ENCODE measurements around the gene ATL2.
"Not testable (repeated sequence)": the region's sequence is repeated elsewhere in the genome, so short reads cannot be mapped to it uniquely, and the experiment has no call there.

Gene ATL2

GRCh38 chr2:38336621-38337020 lies 40.5 kb downstream of the ATL2 start:
- TF ChIP-seq, protein P1, sequence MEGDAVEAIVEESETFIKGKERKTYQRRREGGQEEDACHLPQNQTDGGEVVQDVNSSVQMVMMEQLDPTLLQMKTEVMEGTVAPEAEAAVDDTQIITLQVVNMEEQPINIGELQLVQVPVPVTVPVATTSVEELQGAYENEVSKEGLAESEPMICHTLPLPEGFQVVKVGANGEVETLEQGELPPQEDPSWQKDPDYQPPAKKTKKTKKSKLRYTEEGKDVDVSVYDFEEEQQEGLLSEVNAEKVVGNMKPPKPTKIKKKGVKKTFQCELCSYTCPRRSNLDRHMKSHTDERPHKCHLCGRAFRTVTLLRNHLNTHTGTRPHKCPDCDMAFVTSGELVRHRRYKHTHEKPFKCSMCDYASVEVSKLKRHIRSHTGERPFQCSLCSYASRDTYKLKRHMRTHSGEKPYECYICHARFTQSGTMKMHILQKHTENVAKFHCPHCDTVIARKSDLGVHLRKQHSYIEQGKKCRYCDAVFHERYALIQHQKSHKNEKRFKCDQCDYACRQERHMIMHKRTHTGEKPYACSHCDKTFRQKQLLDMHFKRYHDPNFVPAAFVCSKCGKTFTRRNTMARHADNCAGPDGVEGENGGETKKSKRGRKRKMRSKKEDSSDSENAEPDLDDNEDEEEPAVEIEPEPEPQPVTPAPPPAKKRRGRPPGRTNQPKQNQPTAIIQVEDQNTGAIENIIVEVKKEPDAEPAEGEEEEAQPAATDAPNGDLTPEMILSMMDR (conservative IDR thresholded peaks at IDR 0.05; ENCODE audit: control insufficient read depth, insufficient read depth, low read depth, low read length): no peak
- no peak overlapping the region for H3K4me3 ChIP-seq (ENCODE audit: control insufficient read depth, low read depth, low read length)
- DNase-seq (ENCODE audit: low read depth): no peak

DNA sequence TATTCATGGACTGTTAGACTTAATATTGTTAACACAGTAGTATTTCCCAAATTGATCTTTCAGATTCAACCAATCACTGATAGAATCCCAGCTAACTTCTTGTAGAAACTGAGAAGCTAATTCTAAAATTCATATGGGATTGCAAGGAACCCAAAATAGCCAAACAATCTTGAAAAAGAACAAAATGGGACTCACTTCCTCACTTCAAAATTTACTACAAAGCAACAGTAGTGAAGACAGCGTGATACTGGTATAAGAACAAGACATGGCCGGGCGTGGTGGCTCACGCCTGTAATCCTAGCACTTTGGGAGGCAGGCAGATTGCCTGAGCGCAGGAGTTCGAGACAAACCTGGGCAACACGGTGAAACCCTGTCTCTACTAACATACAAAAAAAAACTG lies 46.3 kb downstream of the ATL2 start:
- DNase-seq (ENCODE audit: low read depth): no peak
- H3K4me3 ChIP-seq (ENCODE audit: control insufficient read depth, low read depth, low read length): no peak overlapping the region

GRCh38 chr2:38327580-38327979 lies 49.5 kb downstream of the ATL2 start:
- no peak overlapping the region for H3K4me3 ChIP-seq (ENCODE audit: control insufficient read depth, low read depth, low read length)
- TF ChIP-seq, protein P1 (conservative IDR thresholded peaks at IDR 0.05; ENCODE audit: control insufficient read depth, insufficient read depth, low read depth, low read length): no peak
- DNase-seq (ENCODE audit: low read depth): no peak

More for the DNA sequence above, 46.3 kb downstream of the ATL2 start:
- TF ChIP-seq, protein P1 (conservative IDR thresholded peaks at IDR 0.05; ENCODE audit: control insufficient read depth, insufficient read depth, low read depth, low read length): no peak

DNA sequence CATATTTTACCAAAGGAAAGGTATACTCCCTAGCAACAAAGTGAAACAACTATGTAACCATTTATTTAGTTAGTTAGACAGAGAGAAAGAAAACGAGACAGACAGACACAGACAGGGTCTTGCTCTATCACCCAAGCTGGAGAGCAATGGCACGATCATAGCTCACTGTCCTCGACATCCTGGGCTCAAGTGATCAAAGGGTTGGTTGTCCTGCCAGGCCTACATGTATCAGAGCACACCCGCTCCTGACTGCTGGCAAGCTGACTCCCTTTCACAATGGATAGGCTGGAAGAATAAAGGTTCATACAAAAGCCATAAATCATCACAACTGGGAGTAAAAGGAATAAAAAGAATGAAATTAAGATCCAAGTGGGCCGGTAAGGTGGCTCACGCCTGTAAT lies 53.5 kb downstream of the ATL2 start:
- no peak overlapping the region for H3K4me3 ChIP-seq (ENCODE audit: control insufficient read depth, low read depth, low read length)
- no peak for DNase-seq (ENCODE audit: low read depth)
- TF ChIP-seq, protein P1 (conservative IDR thresholded peaks at IDR 0.05; ENCODE audit: control insufficient read depth, insufficient read depth, low read depth, low read length): no peak

DNA sequence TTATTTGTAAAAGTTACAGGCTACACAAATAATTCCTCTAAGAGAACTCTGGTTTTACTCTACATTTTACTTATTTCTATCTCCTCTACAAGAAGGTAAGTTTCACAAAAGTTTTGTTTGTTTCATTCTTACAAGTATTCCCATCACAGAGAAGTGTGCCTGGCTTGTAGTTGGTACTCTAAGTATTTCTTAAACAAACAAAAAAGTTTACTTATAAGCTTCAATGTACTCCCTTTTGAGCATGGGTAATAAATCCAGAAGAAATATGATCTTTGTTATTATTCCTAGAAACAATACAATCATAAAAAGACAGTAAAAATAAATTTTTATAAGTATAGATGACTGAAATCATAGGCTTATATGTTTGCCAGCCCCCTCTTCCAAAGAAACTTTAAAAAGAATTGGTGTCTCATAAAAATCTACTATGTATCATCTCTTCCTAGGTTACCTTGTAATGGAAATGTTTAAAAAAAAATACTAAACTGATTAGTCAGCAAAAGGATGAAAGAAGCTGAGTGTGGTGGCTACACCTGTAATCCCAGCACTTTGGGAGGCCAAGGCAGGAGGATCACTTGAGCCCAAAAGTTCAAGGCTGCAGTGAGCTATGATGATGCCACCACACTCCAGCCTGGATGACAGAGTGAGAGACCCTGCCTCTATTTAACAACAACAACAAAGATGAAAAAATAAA lies 54.7 kb downstream of the ATL2 start:
- TF ChIP-seq, protein P1 (conservative IDR thresholded peaks at IDR 0.05; ENCODE audit: control insufficient read depth, insufficient read depth, low read depth, low read length): no peak
- no peak overlapping the region for H3K4me3 ChIP-seq (ENCODE audit: control insufficient read depth, low read depth, low read length)
- no peak for DNase-seq (ENCODE audit: low read depth)

GRCh38 chr2:38319240-38319639 lies 57.8 kb downstream of the ATL2 start:
- DNase-seq (ENCODE audit: low read depth); H3K4me3 ChIP-seq (ENCODE audit: control insufficient read depth, low read depth, low read length): not testable (repeated sequence)

DNA sequence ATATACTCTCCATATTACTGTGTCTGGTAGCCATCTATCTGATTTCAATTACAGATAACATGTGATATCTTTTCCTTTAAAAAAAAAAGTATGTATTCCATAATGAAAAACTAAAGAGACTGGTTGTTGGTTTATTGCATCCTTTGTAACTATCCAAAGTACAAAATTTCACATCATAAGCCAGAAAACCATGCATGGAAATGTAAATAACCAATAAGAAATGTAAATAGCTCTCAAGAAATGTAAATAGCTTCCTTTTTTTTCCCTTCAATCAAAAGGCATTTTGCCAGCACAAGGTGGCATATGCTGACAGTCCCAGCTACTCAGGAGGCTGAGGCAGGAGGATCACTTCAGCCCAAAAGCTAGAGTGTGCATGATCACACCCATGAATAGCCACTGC lies 59.3 kb downstream of the ATL2 start:
- no peak overlapping the region for H3K4me3 ChIP-seq (ENCODE audit: control insufficient read depth, low read depth, low read length)
- no peak for DNase-seq (ENCODE audit: low read depth)
- TF ChIP-seq, protein P1 (conservative IDR thresholded peaks at IDR 0.05; ENCODE audit: control insufficient read depth, insufficient read depth, low read depth, low read length): no peak

Measured in fibroblast of mammary gland (primary cell).